HFFc6 (cell line): ENCODE results near the gene CCN5. TPM values are rescaled to one million over a fixed set of nuclear protein-coding genes. Genes with fewer than 3 reads are reported as not detected.

Experiments
- DNase-seq: peaks from one replicate; pipeline ENCODE4 v3.0.0-alpha.2; 2018
- H3K27ac Mint-ChIP-seq: 2 replicates; pipeline ENCODE4 v1.8.0; 2020; ENCODE audit warnings: mild to moderate bottlenecking, mixed read lengths
- H3K27me3 Mint-ChIP-seq: 2 replicates; pipeline ENCODE4 v1.8.0; 2021; ENCODE audit warnings: mild to moderate bottlenecking, moderate library complexity, mixed read lengths; ENCODE audit not compliant: insufficient read depth
- H3K36me3 Mint-ChIP-seq: 2 replicates; pipeline ENCODE4 v1.8.0; 2021; ENCODE audit warnings: low read depth, mixed read lengths
- H3K4me1 Mint-ChIP-seq: 2 replicates; pipeline ENCODE4 v1.8.0; 2020; ENCODE audit warnings: low read depth, mixed read lengths
- H3K4me3 Mint-ChIP-seq: 2 replicates; pipeline ENCODE4 v1.8.0; 2020; ENCODE audit warnings: mild to moderate bottlenecking, moderate library complexity, mixed read lengths
- H3K9me3 Mint-ChIP-seq: 2 replicates; pipeline ENCODE4 v1.8.0; 2020; ENCODE audit warnings: mild to moderate bottlenecking, mixed read lengths
- CTCF ChIP-seq: fragments of 200-600 bp; sonication (generic); IDR thresholded peaks from 2 replicates; pipeline ENCODE4 v1.5.0; 2021; ENCODE audit warnings: antibody characterized with exemption, mild to moderate bottlenecking
- total RNA-seq, 6 experiments: library from RNA; stranded (reverse); fragmentation: NEBNext Ultra II Directional; extraction: Animal tissue kit (Norgen Biotek cat#: 25700); gene quantifications; 2 replicates in 1 of 6; 3 replicates in 5 of 6; pipeline ENCODE4 v1.2.3, GENCODE V29; 2021

CCN5 gene
- total RNA-seq, 6 experiments from 2014 or later, result 0.14 TPM; not detected in 5

- no peak for DNase-seq
- TF ChIP-seq CTCF, result no peak
- Mint-ChIP-seq H3K4me3 (peak overlapping the region; percentile 64; the same call in 1 of the 2 replicates), H3K36me3 (peaks cover 12% of the 10 kb centered on the region), H3K4me1 (peaks cover 52% of the 10 kb centered on the region), H3K27ac (peak overlapping the region; percentile 55; the same call in 1 of the 2 replicates), H3K9me3 (peaks cover 12% of the 10 kb centered on the region), H3K27me3 (peaks cover 7% of the 10 kb centered on the region)
Measured at GRCh38 chr20:44735816-44736169, 20.6 kb downstream of the CCN5 start.

GRCh38 chr20:44736170-44737021 lies 21.2 kb downstream of the CCN5 start:
- peaks cover 9% of the 10 kb centered on the region for H3K27me3 Mint-ChIP-seq
- H3K4me3 Mint-ChIP-seq, result peak overlapping the region; percentile 64; the same call in 1 of the 2 replicates
- TF ChIP-seq CTCF, result peak; percentile 21
- H3K9me3 Mint-ChIP-seq, result peaks cover 9% of the 10 kb centered on the region
- peak; percentile 66 for DNase-seq
- peak overlapping the region; percentile 55 for H3K27ac Mint-ChIP-seq
- peaks cover 11% of the 10 kb centered on the region for H3K36me3 Mint-ChIP-seq
- peaks cover 50% of the 10 kb centered on the region for H3K4me1 Mint-ChIP-seq

- Mint-ChIP-seq H3K9me3 (peaks cover 4% of the 10 kb centered on the region; the same call in 1 of the 2 replicates), H3K36me3 (peaks cover 11% of the 10 kb centered on the region), H3K4me1 (peaks cover 47% of the 10 kb centered on the region), H3K27ac (no peak overlapping the region), H3K4me3 (no peak overlapping the region), H3K27me3 (peaks cover 15% of the 10 kb centered on the region)
- DNase-seq, result no peak
- TF ChIP-seq CTCF, result no peak
Measured at GRCh38 chr20:44737116-44737515, 21.9 kb downstream of the CCN5 start.

GRCh38 chr20:44738813-44739477 lies 23.8 kb downstream of the CCN5 start:
- H3K4me3 Mint-ChIP-seq, result no peak overlapping the region
- DNase-seq, result peak; percentile 65
- peaks cover 11% of the 10 kb centered on the region for H3K36me3 Mint-ChIP-seq
- no peak for TF ChIP-seq CTCF
- H3K4me1 Mint-ChIP-seq, result peaks cover 28% of the 10 kb centered on the region
- peaks cover 4% of the 10 kb centered on the region; the same call in 1 of the 2 replicates for H3K9me3 Mint-ChIP-seq
- peaks cover 28% of the 10 kb centered on the region for H3K27me3 Mint-ChIP-seq
- H3K27ac Mint-ChIP-seq, result no peak overlapping the region

GRCh38 chr20:44739942-44740341 lies 24.8 kb downstream of the CCN5 start:
- Mint-ChIP-seq H3K27me3 (peaks cover 28% of the 10 kb centered on the region), H3K27ac (no peak overlapping the region), H3K4me1 (peaks cover 18% of the 10 kb centered on the region), H3K9me3 (peaks cover 4% of the 10 kb centered on the region; the same call in 1 of the 2 replicates), H3K36me3 (peaks cover 11% of the 10 kb centered on the region), H3K4me3 (no peak overlapping the region)
- no peak for DNase-seq
- no peak for TF ChIP-seq CTCF
